HTR-8/SVneo (cell line): ENCODE measurements around the gene BOD1.
A peak's percentile ranks its signal among the peaks of the same experiment; 100 is the strongest.
"Not testable (repeated sequence)": the region's sequence is repeated elsewhere in the genome, so short reads cannot be mapped to it uniquely, and the experiment has no call there.

Experiments used
- DNase-seq: peaks from one replicate; pipeline ENCODE4 v3.0.0; 2011; ENCODE audit warnings: low spot score, mixed read lengths; ENCODE audit not compliant: insufficient read length
- FAIRE-seq: peaks from 2 replicates; lab custom pipeline; 2011; peaks lifted over from hg19 to GRCh38; lab: Jason Lieb, UNC

Gene BOD1

DNA sequence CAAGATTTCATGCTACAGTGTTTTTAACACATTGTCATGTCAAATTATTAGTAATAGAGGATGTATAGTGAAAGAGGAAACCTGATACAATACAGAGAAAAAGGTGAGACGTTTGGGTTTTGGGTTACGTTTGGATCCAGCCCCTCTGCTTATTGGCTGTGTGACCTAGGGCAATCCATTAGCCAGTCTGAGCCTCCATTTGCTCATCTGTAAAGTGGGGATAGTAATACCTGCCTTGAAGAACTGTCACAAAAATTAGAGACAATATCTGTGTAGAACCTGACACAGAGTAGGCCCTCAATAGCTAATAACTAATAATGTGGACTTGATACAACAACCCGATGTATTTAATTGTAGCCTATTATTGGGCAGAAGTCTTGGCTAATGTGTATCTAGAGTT, 4.3 kb upstream of the BOD1 start:
- DNase-seq (no peak), FAIRE-seq (no peak)

- DNase-seq: peak; percentile 57
- FAIRE-seq: no peak
Measured at GRCh38 chr5:173618927-173619519, 2.6 kb upstream of the BOD1 start.

- FAIRE-seq: no peak
Measured at GRCh38 chr5:173615884-173616576, 420 bp downstream of the BOD1 start.

GRCh38 chr5:173614591-173614990, 1.9 kb downstream of the BOD1 start:
- no peak for DNase-seq

More at GRCh38 chr5:173615884-173616576, 420 bp downstream of the BOD1 start:
- peak; percentile 62 for DNase-seq

DNA sequence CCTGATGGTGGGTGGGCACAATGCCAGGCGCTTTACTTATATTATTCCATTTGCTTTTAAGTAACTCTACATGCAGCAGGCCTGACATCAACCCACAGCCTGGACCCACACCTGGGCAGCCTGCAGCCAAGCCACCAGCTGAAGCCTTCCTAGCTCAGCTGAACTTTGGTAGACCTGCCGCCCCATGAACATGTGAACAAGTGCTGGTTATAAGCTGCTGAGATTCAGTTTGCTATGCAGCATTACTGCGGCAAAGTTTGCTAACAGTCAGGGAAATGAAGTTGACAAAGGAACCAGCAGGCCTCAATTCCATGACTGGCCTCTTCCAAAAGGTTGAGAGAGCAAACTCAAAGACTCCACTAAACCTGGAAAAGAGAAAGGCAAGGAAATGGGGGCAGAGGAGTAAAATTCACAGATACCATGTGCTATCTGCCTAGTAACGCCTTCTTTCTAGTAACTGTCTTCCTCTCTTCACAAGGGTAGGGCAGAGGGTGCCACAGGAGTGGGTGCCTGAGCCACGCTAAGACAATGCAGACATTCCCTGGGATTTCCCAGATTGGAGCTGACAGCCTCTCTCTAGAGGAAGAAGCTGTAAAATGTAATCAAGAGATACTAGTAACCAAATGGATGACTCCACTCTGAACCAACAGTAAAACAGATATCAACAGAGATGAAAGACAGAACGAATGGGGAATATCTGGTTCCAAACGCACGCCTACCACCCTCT, 2.9 kb downstream of the BOD1 start:
- no peak for DNase-seq
- no peak for FAIRE-seq

More at GRCh38 chr5:173614591-173614990, 1.9 kb downstream of the BOD1 start:
- no peak for FAIRE-seq

DNA sequence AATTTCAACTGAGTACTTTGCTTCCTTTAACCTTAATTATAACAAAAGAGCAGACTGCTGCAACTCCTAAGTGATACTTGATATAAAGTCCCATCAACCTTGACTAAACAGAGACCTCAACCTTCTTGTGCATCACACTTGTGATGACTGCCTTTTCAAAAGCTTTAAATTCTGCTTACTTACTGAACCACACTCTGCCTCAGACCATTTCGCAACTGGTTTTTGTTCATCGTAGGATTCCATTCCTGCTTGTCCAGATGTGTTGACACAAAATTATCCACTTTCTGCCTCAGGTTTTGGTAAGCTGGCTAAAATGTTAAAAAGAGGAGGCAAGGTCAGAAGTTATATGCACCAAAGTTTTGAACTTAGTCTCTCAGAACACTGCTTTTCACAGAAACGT, 3.5 kb downstream of the BOD1 start:
- FAIRE-seq (no peak), DNase-seq (no peak)

DNA sequence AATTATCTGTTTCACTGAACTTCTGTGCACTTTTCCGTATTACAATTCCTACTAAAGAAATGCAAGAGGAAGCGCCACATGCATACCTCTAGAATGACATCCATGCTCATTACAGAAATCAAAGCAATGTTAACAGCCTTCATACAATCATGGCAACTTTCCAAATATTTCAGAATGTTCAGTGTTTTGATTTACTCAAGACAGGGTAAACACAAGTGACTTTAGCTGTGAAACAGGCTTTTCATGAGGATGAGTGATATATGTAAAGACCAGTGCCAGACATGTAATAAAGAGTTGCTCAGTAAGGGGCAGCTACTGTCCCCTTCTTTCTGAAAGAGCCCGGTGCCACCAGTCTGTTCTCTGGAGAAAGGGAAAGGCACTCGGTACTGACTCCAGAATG, 4.7 kb downstream of the BOD1 start:
- DNase-seq: no peak
- FAIRE-seq: no peak

DNA sequence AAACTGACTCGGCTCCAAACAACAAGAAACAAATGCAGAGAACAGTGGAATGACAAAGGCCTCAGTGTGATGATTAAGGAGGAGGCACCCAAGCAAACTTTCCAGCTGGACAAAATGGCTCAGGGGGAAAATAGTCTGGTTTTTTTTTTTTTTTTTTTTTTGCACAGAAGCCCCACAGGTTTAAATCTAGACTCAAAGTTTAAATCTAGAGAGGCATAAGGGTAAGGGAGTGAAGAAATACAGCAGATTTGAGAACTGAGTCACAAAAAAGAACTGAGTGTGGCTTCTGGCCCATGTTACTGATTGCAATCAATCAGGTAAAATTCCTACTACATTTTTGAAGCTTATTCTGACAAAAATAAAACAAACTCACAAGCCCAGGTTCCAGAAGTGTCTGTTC, 12.3 kb downstream of the BOD1 start:
- FAIRE-seq: no peak
- DNase-seq: no peak

DNA sequence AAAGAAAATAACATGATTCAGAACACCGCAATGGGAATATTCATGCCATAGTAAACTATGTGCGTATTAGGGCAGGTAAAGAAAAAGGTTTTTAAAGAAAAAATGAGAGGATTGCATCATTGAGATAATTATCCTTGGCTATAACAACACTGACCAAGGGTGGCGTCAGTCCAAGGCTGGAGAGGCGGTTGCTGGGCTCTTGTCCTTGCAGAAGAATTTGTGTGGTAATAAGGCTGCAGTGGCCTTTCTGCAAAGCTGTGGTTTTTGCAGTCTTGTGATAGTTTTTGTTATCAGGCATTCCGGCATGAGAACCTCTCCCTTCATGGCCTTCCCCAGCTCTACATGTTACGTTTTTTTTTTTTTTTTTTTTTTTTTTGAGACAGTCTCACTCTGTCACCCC, 14.0 kb downstream of the BOD1 start:
- DNase-seq: no peak
- FAIRE-seq: no peak

DNA sequence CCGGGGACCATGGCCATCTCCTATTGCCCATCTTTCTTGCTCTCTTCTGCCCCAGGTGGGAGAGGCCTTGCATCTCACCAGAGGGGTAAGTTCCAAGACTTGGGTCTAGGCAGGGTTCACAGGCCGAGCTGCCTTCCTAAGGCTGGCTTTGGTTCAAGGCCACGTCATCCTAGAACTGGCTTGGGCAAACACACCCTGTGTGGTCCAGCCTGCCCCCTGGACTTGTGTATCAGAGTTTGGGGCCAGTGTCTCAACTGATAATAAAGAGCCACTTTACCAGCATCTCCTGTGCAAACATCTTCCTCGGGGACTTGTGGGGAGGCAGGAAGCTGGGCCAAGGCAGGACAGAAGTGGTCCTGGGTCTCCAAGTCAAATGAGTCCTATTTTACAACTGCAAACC, 17.8 kb downstream of the BOD1 start:
- DNase-seq (no peak), FAIRE-seq (no peak)

- no peak for DNase-seq
Measured at GRCh38 chr5:173597304-173597703, 19.1 kb downstream of the BOD1 start.

DNA sequence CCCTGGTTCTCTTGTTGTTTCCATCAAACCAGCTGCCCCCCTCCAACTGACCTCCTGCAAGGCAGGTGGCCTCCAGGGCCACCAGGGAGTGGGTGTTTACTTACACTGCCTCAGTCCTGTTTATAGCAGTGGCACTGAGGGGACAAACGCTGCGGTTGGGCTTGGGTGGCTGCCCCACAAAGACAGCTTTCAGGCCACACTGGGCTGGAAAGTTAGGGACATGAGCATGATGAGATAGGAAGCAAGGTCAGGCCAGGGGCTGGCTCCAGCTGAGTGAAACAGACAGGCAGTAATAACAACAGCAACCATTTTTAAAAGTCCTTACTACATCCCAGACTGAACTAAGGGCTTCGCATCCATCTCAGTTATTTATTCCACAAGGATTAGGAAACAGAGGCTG, 20.6 kb downstream of the BOD1 start:
- DNase-seq (no peak), FAIRE-seq (no peak)

More at GRCh38 chr5:173597304-173597703, 19.1 kb downstream of the BOD1 start:
- FAIRE-seq: no peak

GRCh38 chr5:173594061-173594460, 22.4 kb downstream of the BOD1 start:
- DNase-seq: no peak
- FAIRE-seq: no peak

- no peak for FAIRE-seq
- DNase-seq: no peak
Measured at GRCh38 chr5:173592050-173592669, 24.3 kb downstream of the BOD1 start.

GRCh38 chr5:173591056-173591514, 25.4 kb downstream of the BOD1 start:
- DNase-seq (no peak), FAIRE-seq (no peak)

GRCh38 chr5:173590436-173591055, 25.9 kb downstream of the BOD1 start:
- FAIRE-seq: no peak
- no peak for DNase-seq

- DNase-seq, FAIRE-seq: not testable (repeated sequence)
Measured at GRCh38 chr5:173586133-173586532, 30.3 kb downstream of the BOD1 start.

DNA sequence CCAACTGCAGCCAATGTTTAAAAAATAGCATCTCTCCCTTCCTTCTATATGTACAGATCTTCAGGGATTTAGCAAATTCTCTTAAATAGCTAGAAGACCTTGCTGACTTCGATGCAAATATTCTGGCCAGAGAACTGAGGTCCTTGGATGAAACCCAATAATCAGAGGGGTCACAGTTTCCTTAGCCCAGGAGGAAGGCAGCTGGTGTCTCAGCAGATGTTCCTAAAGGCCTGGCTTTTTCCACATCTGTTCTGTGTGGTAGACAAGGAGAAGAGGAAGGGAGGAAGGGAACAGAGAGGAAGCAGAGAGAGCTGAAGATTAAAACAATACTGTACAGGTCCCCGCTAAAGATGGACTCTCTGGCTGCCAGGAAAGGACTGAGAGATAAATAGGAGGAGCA, 33.1 kb downstream of the BOD1 start:
- DNase-seq: no peak
- no peak for FAIRE-seq

DNA sequence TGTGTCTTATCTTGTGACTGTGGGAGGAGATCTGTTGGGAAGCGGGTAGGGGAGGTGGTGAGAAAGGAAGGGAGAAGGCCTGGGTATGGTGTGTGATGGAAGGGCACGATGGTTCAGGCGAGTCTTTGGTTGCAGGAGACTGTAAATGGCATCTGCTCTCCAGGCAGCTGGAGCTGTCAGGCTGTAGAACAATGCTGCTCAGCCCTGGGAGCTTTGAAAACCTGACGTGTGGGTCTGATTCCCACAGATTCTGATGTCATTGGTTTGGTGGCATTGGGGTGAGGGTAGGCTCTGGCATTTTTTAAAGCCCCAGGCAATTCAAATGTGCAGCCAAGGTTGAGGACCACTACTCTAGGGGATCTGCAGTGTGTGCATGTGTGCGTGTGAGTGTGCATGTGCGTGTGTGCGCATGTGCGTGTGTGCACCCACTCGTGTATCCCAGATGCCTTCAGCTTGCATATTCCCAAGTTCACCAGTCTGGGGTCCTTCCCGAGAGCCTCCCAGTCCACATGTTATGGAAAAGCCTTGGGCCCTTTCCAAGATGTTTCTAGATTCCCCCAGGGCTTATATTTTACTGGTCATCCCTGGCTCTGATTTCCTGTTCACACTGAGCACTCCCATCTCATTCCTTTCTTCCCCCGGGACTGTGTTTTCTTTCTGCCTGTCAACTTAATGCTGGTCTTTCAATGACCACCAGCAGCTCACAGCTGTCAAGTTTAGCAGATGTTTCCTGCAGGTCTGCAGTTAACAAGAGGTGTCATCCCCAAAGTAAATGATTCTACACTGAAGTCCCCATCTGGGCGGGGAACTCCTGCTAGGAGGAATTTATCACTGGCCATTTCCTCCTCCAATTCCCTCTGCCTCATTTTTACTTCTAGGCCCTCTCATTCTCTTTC, 34.0 kb downstream of the BOD1 start:
- FAIRE-seq: no peak
- peak; percentile 18 for DNase-seq
